Keratinocyte (primary cell): Measurements from ENCODE around the gene NOL3. TPM values are rescaled to one million over a fixed set of nuclear protein-coding genes. Genes with fewer than 3 reads are reported as not detected.
A peak's percentile ranks its signal among the peaks of the same experiment; 100 is the strongest.

Source experiments
- DNase-seq: peaks from one replicate; pipeline ENCODE4 v3.0.0-alpha.2; 2011; ENCODE audit warnings: low read depth, missing footprints, low spot score
- FAIRE-seq: peaks from 2 replicates; lab custom pipeline; 2011; peaks lifted over from hg19 to GRCh38; lab: Jason Lieb, UNC
- H2AFZ ChIP-seq: 2 replicates; pipeline ENCODE4 v1.6.0; 2012; ENCODE audit warnings: low read length, control low read depth, inconsistent platforms; ENCODE audit not compliant: control insufficient read depth
- H3K27ac ChIP-seq: 2 replicates; pipeline ENCODE4 v1.5.1; 2011; ENCODE audit warnings: low read length; ENCODE audit not compliant: control insufficient read depth, insufficient read depth
- H3K27me3 ChIP-seq: 3 replicates; pipeline ENCODE4 v1.6.0; 2011; ENCODE audit warnings: low read length; ENCODE audit not compliant: control insufficient read depth, insufficient read depth; ENCODE audit errors: extremely low read depth
- H3K36me3 ChIP-seq, 2 experiments: 2 replicates in 1 of 2; 3 replicates in 1 of 2; pipeline ENCODE4 v1.5.1; 2011; ENCODE audit warnings: low read length in 2 of 2, mild to moderate bottlenecking in 1 of 2; ENCODE audit not compliant: control insufficient read depth in 2 of 2, insufficient read depth in 2 of 2; ENCODE audit errors: extremely low read depth in 1 of 2
- H3K4me1 ChIP-seq: 3 replicates; pipeline ENCODE4 v1.5.1; 2011; ENCODE audit warnings: low read length; ENCODE audit not compliant: control insufficient read depth, insufficient read depth; ENCODE audit errors: extremely low read depth
- H3K4me2 ChIP-seq: 3 replicates; pipeline ENCODE4 v1.6.0; 2011; ENCODE audit warnings: low read depth, low read length; ENCODE audit not compliant: control insufficient read depth, insufficient read depth; ENCODE audit errors: extremely low read depth
- H3K4me3 ChIP-seq, 3 experiments: fragments of 200-600 bp in 1 of 3; sonication (generic) in 1 of 3; 2 replicates in 2 of 3; 3 replicates in 1 of 3; pipeline ENCODE4 v1.5.1; 2011 to 2016; ENCODE audit warnings: low read length in 3 of 3, mild to moderate bottlenecking in 3 of 3, control low read depth in 2 of 3, inconsistent platforms in 1 of 3, low read depth in 1 of 3, mixed read lengths in 1 of 3, mixed run types in 1 of 3, moderate library complexity in 1 of 3; ENCODE audit not compliant: control insufficient read depth in 2 of 3, insufficient read depth in 2 of 3; ENCODE audit errors: extremely low read depth in 1 of 3
- H3K79me2 ChIP-seq: 2 replicates; pipeline ENCODE4 v1.6.0; 2012; ENCODE audit warnings: low read length; ENCODE audit not compliant: control insufficient read depth, insufficient read depth
- H3K9ac ChIP-seq: 3 replicates; pipeline ENCODE4 v1.6.0; 2011; ENCODE audit warnings: low read length; ENCODE audit not compliant: control insufficient read depth, insufficient read depth; ENCODE audit errors: extremely low read depth
- H3K9me1 ChIP-seq: 3 replicates; pipeline ENCODE4 v1.6.0; 2011; ENCODE audit warnings: low read length; ENCODE audit not compliant: control insufficient read depth, insufficient read depth; ENCODE audit errors: extremely low read depth
- H3K9me3 ChIP-seq: 2 replicates; pipeline ENCODE4 v1.5.1; 2012; ENCODE audit warnings: low read depth, low read length; ENCODE audit not compliant: control insufficient read depth
- H4K20me1 ChIP-seq: 3 replicates; pipeline ENCODE4 v1.6.0; 2011; ENCODE audit warnings: low read length; ENCODE audit not compliant: control insufficient read depth, insufficient read depth; ENCODE audit errors: extremely low read depth
- EZH2 ChIP-seq: IDR thresholded peaks from one replicate; pipeline ENCODE4 v1.6.1; 2012; ENCODE audit warnings: inconsistent platforms, mild to moderate bottlenecking, low read length, moderate library complexity
- dilution Hi-C: fragments of 300-500 bp; cut with MboI; formaldehyde crosslinking; loops from one replicate; pipeline ENCODE4 v1.7.0; 2020; ENCODE audit warnings: low sequenced_read_pairs; ENCODE audit not compliant: extremely low pct_ligation_motif_present
- polyA plus RNA-seq, 5 experiments: library from polyadenylated mRNA; depleted of rRNA in 3 of 5; stranded (reverse) in 3 of 5; stranded (forward) in 1 of 5; unstranded in 1 of 5; fragments of >200 nt; gene quantifications; 1 replicate in 1 of 5; 2 replicates in 3 of 5; 3 replicates in 1 of 5; pipeline versions ENCODE4 v1.2.1 to v1.2.3, GENCODE V29; 2011 to 2012; ENCODE audit warnings: missing spikeins in 2 of 5, low read depth in 1 of 5, low replicate concordance in 1 of 5
- TF ChIP-seq, protein P1 (sequence below), 3 experiments: IDR thresholded peaks in 1 of 3; conservative IDR thresholded peaks in 1 of 3; optimal IDR thresholded peaks in 1 of 3; 2 replicates in 2 of 3; 3 replicates in 1 of 3; pipeline versions ENCODE3 to v1.5.1; 2011; ENCODE audit warnings: low read length in 3 of 3, mild to moderate bottlenecking in 3 of 3, moderate library complexity in 2 of 3, control low read depth in 1 of 3, inconsistent platforms in 1 of 3; ENCODE audit not compliant: insufficient read depth in 2 of 3; ENCODE audit errors: extremely low read depth in 1 of 3

The NOL3 gene
- polyA plus RNA-seq, 1 donor (not counting 4 experiments of a cell fraction or from before 2014, with no cell fraction given), result 16.8 TPM

DNA sequence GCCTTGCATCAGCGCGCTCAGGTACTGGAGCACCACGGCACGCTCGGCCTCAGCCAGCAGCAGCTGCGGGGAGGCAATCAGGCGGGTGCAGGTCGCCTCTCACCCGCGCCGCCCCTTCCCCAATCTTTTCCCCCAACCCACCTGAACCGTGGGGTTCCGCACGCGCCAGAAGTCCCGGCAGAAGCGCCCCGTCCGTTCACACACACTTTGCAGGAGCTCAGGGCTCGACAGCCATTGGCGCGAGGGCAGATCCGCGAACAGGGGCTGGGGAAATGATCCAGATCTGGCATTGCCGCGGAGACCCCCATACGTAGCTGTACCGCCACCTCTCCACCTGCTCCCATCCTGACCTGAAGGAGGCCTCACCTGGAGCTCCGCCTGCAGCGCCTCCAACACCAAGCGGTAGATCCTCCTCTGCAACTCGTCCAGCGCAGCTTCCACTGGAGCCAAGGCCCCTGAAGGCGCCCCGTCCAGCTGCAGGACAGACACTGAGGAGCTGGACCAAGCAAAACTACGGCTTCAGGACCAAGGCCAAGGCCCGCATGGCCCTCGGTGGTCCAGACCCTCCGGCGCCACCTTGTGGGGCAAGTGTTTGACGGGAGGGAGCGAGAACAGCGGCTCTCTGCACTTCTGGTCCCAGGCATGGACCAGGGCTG is 14.8 kb downstream of the NOL3 start:
- Histone ChIP-seq H3K9ac (no peak overlapping the region), H3K4me3 (no peak overlapping the region), H3K27ac (no peak overlapping the region), H3K9me3 (no peaks in the 10 kb centered on the region), H3K4me2 (peak overlapping the region; percentile 73), H3K9me1 (peaks cover 2% of the 10 kb centered on the region), H3K27me3 (no peaks in the 10 kb centered on the region), H4K20me1 (no peaks in the 10 kb centered on the region), H3K79me2 (peaks cover 7% of the 10 kb centered on the region), H3K36me3 (no peaks in the 10 kb centered on the region), H3K4me1 (peaks cover 25% of the 10 kb centered on the region), H2AFZ (no peak overlapping the region)
- TF ChIP-seq EZH2, result no peak
- TF ChIP-seq, protein P1, sequence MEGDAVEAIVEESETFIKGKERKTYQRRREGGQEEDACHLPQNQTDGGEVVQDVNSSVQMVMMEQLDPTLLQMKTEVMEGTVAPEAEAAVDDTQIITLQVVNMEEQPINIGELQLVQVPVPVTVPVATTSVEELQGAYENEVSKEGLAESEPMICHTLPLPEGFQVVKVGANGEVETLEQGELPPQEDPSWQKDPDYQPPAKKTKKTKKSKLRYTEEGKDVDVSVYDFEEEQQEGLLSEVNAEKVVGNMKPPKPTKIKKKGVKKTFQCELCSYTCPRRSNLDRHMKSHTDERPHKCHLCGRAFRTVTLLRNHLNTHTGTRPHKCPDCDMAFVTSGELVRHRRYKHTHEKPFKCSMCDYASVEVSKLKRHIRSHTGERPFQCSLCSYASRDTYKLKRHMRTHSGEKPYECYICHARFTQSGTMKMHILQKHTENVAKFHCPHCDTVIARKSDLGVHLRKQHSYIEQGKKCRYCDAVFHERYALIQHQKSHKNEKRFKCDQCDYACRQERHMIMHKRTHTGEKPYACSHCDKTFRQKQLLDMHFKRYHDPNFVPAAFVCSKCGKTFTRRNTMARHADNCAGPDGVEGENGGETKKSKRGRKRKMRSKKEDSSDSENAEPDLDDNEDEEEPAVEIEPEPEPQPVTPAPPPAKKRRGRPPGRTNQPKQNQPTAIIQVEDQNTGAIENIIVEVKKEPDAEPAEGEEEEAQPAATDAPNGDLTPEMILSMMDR (optimal IDR thresholded peaks at IDR 0.05 in 1 of 3, IDR thresholded peaks at IDR 0.05 in 1 of 3, conservative IDR thresholded peaks at IDR 0.05 in 1 of 3; ENCODE audit: extremely low read depth in 1 of 3, insufficient read depth in 2 of 3, low read length in 3 of 3), result peak; percentile 79 to 94 (median 82)
- peak; percentile 56 for DNase-seq
- peak; percentile 72 for FAIRE-seq
- dilution Hi-C loops, result no loop called here

DNA sequence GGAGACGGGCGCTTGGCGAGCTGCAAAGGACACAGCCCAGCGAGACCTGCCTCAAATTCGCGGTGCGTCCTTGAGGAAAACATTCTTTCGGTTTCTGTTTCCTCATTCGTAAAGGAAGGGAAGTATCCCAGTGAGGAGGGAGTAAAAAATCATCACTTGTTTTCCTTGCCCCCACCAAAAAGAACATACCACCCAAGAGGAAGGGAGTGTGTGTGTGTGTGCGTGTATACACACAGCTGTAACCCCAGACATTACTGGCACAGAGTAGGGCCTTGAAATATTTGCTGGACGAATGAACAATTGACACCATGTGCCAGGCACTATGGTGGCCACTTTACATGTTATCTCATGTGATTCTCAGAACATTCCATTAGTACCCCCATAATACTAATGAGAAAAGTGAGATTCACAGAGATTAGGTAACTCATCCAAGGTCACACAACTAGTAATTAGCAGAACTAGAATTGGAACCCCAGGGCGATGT is 15.4 kb downstream of the NOL3 start:
- Histone ChIP-seq H3K36me3 (no peaks in the 10 kb centered on the region), H3K4me2 (peak overlapping the region; percentile 73), H4K20me1 (no peaks in the 10 kb centered on the region), H3K4me1 (peaks cover 25% of the 10 kb centered on the region), H3K4me3 (no peak overlapping the region), H3K9me3 (no peaks in the 10 kb centered on the region), H3K9me1 (peaks cover 2% of the 10 kb centered on the region), H2AFZ (no peak overlapping the region), H3K27me3 (no peaks in the 10 kb centered on the region), H3K9ac (no peak overlapping the region), H3K79me2 (peaks cover 7% of the 10 kb centered on the region), H3K27ac (no peak overlapping the region)
- no peak for FAIRE-seq
- no peak for DNase-seq
- dilution Hi-C loops, result no loop called here
- TF ChIP-seq, protein P1 (optimal IDR thresholded peaks at IDR 0.05 in 1 of 3, IDR thresholded peaks at IDR 0.05 in 1 of 3, conservative IDR thresholded peaks at IDR 0.05 in 1 of 3; ENCODE audit: extremely low read depth in 1 of 3, insufficient read depth in 2 of 3, low read length in 3 of 3), result no peak
- TF ChIP-seq EZH2, result no peak
